ENCODE data around the gene UVSSA.
A peak's percentile ranks its signal among the peaks of the same experiment; 100 is the strongest.

- TF ChIP-seq CTCF (IDR thresholded peaks at IDR 0.05) (no peak), EZH2phosphoT487 (IDR thresholded peaks at IDR 0.05; ENCODE audit: borderline replicate concordance, low read depth) (peak; percentile 35; the same call in 1 of the 2 replicates), POLR2AphosphoS5 (IDR thresholded peaks at IDR 0.05; ENCODE audit: low read depth, low read length) (no peak)
These were observed 56.9 kb downstream of the UVSSA start for GRCh38 chr4:1403591-1404572.

Data from SK-N-SH (cell line).